BJ (cell line): ENCODE measurements around the gene BEST1. TPM values are rescaled to one million over a fixed set of nuclear protein-coding genes. Genes with fewer than 3 reads are reported as not detected.

Source experiments
- CTCF ChIA-PET: fragments of 350-600 bp; formaldehyde crosslinking; extraction: SDS; loops from one replicate; lab custom pipeline; 2021; ENCODE audit warnings: antibody characterized with exemption, inconsistent platforms; lab: Yijun Ruan, JAX
- POLR2A ChIA-PET: fragments of 300-600 bp; sonication (Branson Sonifier 250); formaldehyde crosslinking; extraction: SDS; loops from one replicate; lab custom pipeline; 2021; ENCODE audit warnings: antibody characterized with exemption; lab: Charles Lee
- DNase-seq: peaks from one replicate; pipeline ENCODE4 v3.0.0-alpha.2; 2011; ENCODE audit warnings: low read depth
- H3K27me3 ChIP-seq: 2 replicates; pipeline ENCODE4 v1.6.0; 2011; ENCODE audit warnings: low read length; ENCODE audit not compliant: control insufficient read depth, insufficient read depth
- H3K36me3 ChIP-seq: 2 replicates; pipeline ENCODE4 v1.5.1; 2011; ENCODE audit warnings: low read length; ENCODE audit not compliant: control insufficient read depth, insufficient read depth
- H3K4me3 ChIP-seq: 2 replicates; pipeline ENCODE4 v1.5.1; 2011; ENCODE audit warnings: low read depth, mild to moderate bottlenecking, control low read depth, low read length
- polyA plus RNA-seq: library from polyadenylated mRNA; depleted of rRNA; stranded (reverse); fragments of >200 nt; gene quantifications from 2 replicates; pipeline ENCODE4 v1.2.3, GENCODE V29; 2011
- TF ChIP-seq, protein P1 (sequence below): IDR thresholded peaks from 2 replicates; pipeline ENCODE4 v1.5.1; 2011; ENCODE audit warnings: low read depth, mild to moderate bottlenecking, control low read depth, inconsistent platforms, low read length, moderate library complexity; ENCODE audit not compliant: insufficient read depth

The BEST1 gene
- polyA plus RNA-seq, 1 experiment, result 6.4 TPM

DNA sequence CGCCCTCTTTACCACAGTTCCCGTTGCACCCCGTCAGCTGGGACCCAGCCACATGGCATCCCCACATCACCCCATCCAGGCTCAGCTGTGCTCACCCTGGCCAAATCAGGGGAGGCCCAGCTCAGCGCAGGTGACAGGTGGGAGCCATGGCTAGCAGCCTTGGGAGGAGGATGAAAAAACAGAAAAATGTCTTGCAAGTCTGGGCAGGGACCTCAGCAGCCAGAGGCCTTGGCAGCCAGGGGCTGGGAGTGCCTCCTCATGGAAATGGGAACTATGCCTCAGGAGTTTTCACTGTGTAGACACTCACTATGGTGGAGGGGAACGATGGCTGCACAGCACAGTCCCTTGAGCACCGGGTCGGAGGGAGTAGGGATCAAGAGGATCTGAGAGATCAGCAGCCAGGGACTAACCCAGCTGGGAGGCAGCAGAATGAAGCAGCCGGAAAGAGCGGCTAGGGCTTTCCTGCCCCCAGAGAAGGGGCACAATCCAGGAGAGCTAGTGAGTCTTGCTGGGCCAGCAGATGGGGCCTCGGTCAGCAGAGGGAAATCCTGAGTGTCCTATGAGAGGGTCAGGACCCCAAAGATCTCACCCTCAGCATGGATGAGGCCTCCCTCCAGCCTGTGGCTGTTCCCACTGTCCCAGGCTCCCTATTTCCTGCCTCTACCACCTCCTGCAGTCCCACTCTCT, 23.5 kb downstream of the BEST1 start:
- CTCF ChIA-PET, result interaction anchor here (0.7 to 2.2 kb wide), 5 partner anchors 11 to 134 kb away, joined by 3 to 13 read pairs (median 9); no protein-coding TSS in a partner anchor
- no peak overlapping the region for H3K4me3 ChIP-seq
- no peak for DNase-seq
- H3K36me3 ChIP-seq, result no peaks in the 10 kb centered on the region
- POLR2A ChIA-PET, result interaction anchor here (1.3 kb wide), 1 partner anchor 24 kb away, joined by 4 read pairs; no protein-coding TSS in a partner anchor
- TF ChIP-seq, protein P1, sequence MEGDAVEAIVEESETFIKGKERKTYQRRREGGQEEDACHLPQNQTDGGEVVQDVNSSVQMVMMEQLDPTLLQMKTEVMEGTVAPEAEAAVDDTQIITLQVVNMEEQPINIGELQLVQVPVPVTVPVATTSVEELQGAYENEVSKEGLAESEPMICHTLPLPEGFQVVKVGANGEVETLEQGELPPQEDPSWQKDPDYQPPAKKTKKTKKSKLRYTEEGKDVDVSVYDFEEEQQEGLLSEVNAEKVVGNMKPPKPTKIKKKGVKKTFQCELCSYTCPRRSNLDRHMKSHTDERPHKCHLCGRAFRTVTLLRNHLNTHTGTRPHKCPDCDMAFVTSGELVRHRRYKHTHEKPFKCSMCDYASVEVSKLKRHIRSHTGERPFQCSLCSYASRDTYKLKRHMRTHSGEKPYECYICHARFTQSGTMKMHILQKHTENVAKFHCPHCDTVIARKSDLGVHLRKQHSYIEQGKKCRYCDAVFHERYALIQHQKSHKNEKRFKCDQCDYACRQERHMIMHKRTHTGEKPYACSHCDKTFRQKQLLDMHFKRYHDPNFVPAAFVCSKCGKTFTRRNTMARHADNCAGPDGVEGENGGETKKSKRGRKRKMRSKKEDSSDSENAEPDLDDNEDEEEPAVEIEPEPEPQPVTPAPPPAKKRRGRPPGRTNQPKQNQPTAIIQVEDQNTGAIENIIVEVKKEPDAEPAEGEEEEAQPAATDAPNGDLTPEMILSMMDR, result no peak
- no peaks in the 10 kb centered on the region for H3K27me3 ChIP-seq

DNA sequence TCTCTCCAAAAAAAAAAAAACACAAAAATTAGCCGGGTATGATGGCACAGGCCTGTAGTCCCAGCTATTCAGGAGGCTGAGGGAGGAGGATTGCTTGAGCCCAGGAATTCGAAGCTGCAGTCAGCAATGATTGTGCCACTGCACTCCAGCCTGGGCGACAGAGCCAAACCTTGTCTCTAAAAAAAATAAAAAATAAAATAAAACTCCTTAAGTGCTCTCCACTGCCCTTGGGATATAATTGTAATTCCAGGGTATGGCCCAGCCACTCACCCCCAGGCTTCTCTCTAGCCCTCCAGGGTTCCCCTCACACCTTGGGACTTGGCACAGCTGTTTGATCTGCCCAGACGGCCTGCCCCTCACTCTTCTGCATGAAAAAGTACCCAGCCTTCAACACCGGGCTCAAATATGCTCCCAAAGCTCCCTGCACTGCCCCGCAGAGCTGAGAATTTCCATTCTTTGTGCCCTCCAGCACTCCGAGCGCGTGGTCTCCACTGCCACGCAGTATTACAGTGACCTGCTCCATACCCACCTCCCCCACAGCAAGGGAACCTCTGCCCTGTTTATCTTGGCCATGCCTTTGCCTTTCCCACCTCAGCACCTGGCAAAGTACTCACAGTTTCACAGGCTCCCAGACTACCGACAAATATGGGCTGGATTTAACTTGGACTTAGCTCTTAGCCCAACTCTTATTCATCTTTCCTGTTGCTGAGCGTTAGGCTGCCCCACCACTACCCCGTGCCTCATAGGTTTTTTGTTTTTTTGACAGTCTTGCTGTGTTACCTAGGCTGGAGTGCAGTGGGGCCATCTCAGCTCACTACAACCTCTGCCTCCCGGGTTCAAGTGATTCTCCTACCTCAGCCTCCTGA, 24.8 kb downstream of the BEST1 start:
- Histone ChIP-seq H3K36me3 (no peaks in the 10 kb centered on the region), H3K27me3 (no peaks in the 10 kb centered on the region), H3K4me3 (no peak overlapping the region)
- CTCF ChIA-PET, result interaction anchor here (2.9 kb wide), 1 partner anchor 107 kb away, joined by 13 read pairs; no protein-coding TSS in a partner anchor
- TF ChIP-seq, protein P1, result no peak
- POLR2A ChIA-PET, result no interaction called here
- DNase-seq, result no peak

DNA sequence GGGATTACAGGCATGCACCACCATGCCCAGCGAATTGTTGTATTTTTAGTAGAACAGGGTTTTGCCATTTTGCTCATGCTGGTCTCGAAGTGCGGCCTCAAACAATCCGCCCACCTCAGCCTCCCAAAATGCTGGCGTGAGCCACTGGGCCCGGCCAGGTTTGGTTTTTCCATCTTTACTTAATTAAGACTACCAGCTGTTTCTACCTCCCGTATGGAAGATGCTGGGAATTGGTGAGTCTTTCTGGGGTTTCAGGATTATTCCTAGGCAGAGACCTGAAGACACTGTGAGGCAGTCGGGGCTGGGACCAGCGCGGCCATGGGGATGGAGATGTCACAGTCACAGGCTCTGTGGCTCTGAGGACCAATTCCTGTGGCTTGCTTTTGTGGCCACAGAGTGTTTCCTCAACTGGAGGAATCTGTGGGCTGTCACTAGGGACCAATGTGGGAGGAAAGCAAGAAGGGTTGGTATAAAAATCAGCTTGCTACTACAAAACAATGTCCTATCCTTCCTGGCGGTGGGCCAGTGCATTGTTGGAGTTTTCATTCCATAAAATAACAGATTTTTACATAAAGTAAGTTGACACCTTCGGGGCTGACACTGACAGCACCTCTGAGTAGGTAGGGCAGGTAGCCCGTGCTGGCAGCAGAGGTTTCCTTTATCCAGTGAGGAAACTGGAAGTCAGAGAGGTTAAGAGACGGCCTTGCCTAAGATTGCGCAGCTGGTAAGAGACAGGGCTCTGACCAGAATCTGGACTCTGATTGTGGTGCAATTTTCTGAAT, 25.7 kb downstream of the BEST1 start:
- no peak for DNase-seq
- TF ChIP-seq, protein P1, result no peak
- ChIA-PET POLR2A (interaction anchor here (0.6 to 0.7 kb wide), 2 partner anchors 18 to 760 kb away, joined by 3 read pairs; no protein-coding TSS in a partner anchor), CTCF (interaction anchor here (2.9 kb wide), 1 partner anchor 106 kb away, joined by 13 read pairs; no protein-coding TSS in a partner anchor)
- H3K36me3 ChIP-seq, result no peaks in the 10 kb centered on the region
- H3K4me3 ChIP-seq, result no peak overlapping the region
- H3K27me3 ChIP-seq, result no peaks in the 10 kb centered on the region

DNA sequence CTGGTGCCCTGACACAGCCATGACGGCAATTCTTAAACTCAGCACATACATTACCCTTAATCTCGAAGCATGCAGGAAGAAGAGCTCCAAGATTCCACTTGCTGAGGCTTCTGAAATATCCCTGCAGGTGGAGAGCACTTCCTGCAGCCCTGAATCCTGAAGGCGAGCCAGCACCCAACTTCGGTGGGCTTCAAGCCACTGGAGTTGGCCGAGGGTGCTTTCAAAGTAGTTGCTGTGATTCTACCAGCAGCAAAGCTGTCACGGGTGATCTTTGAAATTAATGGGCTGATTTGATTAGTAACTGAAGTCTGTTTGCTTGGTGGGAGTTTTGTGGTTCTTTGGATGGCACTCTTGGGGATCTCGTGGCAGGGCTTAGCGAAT, 26.3 kb downstream of the BEST1 start:
- CTCF ChIA-PET, result interaction anchor here (0.6 to 2.9 kb wide), 2 partner anchors 105 to 130 kb away, joined by 3 to 13 read pairs; no protein-coding TSS in a partner anchor

More for the DNA sequence above, 26.3 kb downstream of the BEST1 start:
- POLR2A ChIA-PET, result interaction anchor here (0.6 to 0.7 kb wide), 2 partner anchors 18 to 760 kb away, joined by 3 read pairs; no protein-coding TSS in a partner anchor
- H3K4me3 ChIP-seq, result no peak overlapping the region
- no peaks in the 10 kb centered on the region for H3K36me3 ChIP-seq
- H3K27me3 ChIP-seq, result no peaks in the 10 kb centered on the region
- TF ChIP-seq, protein P1, result no peak
- DNase-seq, result no peak
